HG02973 (cell line): Measurements from ENCODE around the gene RTN4.
"Not testable (repeated sequence)": the region's sequence is repeated elsewhere in the genome, so short reads cannot be mapped to it uniquely, and the experiment has no call there.

Experiments
- ATAC-seq: cut with Tn5 transposase; IDR thresholded peaks from one replicate; pipeline ENCODE4 v1.9.1; 2021; ENCODE audit warnings: moderate library complexity; ENCODE audit not compliant: unreplicated experiment

RTN4 gene

GRCh38 chr2:55076019-55076418 lies 25.8 kb upstream of the RTN4 start:
- not testable (repeated sequence) for ATAC-seq

- no peak for ATAC-seq
These were observed 23.0 kb upstream of the RTN4 start for GRCh38 chr2:55073000-55073983.

GRCh38 chr2:55063713-55064323 lies 13.6 kb upstream of the RTN4 start:
- no peak for ATAC-seq

GRCh38 chr2:55063226-55063625 lies 13.0 kb upstream of the RTN4 start:
- no peak for ATAC-seq

- no peak for ATAC-seq
These were observed 12.5 kb upstream of the RTN4 start for GRCh38 chr2:55062754-55063153.

- ATAC-seq, result no peak
These were observed 11.5 kb upstream of the RTN4 start for GRCh38 chr2:55061523-55062344.

- no peak for ATAC-seq
These were observed 9.5 kb upstream of the RTN4 start for GRCh38 chr2:55059793-55060192.

- ATAC-seq, result no peak
These were observed 7.2 kb upstream of the RTN4 start for GRCh38 chr2:55057474-55057873.

GRCh38 chr2:55056024-55056521 lies 5.8 kb upstream of the RTN4 start:
- ATAC-seq, result no peak

- peak; percentile 20 for ATAC-seq
These were observed 4.0 kb upstream of the RTN4 start for GRCh38 chr2:55054106-55054875.

GRCh38 chr2:55053225-55053624 lies 3.0 kb upstream of the RTN4 start:
- ATAC-seq, result not testable (repeated sequence)

- no peak for ATAC-seq
These were observed 2.1 kb upstream of the RTN4 start for GRCh38 chr2:55052129-55053061.

GRCh38 chr2:55051026-55051866 lies 995 bp upstream of the RTN4 start:
- no peak for ATAC-seq

GRCh38 chr2:55049821-55050099 lies 491 bp downstream of the RTN4 start:
- no peak for ATAC-seq

- ATAC-seq, result no peak
These were observed 1.0 kb downstream of the RTN4 start for GRCh38 chr2:55049043-55049820.

- no peak for ATAC-seq
These were observed 1.7 kb downstream of the RTN4 start for GRCh38 chr2:55048508-55049042.

GRCh38 chr2:55047677-55048299 lies 2.5 kb downstream of the RTN4 start:
- ATAC-seq, result no peak
